SKM-1 treated with dmso at 0.1 percent for 144 hours (cell line): ENCODE results near the gene RIN1.
"Not testable (repeated sequence)": the region's sequence is repeated elsewhere in the genome, so short reads cannot be mapped to it uniquely, and the experiment has no call there.

Experiments used
- DNase-seq: peaks from one replicate; lab custom pipeline; 2025; ENCODE audit not compliant: unreplicated experiment; lab: John Stamatoyannopoulos, UW

The RIN1 gene

DNA sequence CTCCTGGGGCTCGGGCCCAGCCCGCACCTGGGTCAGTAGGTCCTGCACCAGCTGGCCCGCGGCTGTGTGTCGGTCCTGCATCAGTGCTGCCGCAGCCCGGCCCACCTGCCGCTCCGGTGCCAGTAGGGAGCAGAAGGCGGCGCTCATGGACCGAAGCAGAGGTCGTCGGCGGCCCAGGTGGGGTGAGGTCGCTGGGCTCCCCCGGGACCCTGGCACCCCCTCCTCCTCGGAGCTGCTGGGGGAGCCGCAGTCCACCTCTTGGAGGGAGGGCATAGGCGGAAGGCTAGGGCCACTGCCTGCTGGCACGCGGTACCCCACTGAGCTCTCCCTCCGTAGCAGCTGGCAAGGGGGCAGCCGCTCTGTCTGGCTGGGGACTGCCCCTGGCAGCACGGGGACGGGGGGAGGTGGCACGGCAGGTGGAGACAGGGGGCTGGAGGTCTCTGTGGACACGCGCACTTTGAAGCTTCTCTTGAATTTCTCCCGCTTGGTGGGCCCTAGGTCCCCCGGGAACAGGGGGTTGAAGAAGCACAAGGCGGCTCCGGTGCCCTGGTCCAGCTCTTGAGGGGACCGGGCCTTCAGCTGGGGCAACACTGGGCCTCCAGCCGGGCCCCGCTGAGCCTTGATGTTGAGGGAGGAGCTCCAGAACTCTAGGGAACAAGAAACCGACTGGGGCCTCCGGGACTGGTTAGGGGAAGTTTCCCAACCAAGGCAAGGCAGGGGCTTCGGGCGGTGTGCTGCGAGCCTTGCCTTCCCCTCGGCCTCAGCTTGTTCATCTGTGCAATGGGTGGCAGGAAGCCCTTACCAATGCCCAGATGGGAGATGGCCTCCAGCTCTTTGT lies 1.4 kb downstream of the RIN1 start:
- peak; percentile 62 for DNase-seq

DNA sequence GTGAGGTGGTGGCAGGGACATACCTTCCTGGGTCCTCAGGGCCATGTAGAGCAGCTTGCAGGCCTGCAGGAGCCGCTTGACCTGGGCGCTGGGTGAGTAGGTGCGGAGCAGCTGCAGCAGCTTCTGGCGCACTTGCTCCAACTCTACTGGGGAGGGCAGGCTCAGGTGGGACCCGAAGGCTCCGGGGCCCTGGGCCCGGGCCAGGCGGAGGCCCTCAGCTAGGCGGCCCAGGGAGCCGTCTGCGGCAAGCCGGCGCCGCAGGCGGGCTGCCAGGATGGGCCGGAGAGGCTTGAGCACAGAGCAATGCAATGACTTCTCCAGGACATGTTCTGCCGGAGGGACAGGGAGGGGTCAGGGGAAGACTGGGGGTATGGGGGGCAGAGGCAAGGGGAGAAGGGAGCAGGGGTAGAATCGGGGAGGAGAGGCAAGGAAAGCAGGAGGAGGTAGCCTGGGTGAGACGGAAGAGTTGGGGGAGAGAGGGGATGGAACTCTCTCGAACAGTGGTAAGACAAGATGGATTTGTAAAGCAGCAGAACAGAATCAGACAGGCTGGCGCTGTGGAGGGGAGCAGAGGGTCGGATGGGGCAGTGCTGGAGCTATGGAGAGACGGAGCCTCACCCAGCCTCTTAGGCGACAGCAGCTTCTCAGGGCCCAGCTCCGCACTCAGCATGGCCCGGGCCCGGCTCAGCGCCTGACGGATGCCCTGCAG lies 2.2 kb downstream of the RIN1 start:
- DNase-seq = no peak

DNA sequence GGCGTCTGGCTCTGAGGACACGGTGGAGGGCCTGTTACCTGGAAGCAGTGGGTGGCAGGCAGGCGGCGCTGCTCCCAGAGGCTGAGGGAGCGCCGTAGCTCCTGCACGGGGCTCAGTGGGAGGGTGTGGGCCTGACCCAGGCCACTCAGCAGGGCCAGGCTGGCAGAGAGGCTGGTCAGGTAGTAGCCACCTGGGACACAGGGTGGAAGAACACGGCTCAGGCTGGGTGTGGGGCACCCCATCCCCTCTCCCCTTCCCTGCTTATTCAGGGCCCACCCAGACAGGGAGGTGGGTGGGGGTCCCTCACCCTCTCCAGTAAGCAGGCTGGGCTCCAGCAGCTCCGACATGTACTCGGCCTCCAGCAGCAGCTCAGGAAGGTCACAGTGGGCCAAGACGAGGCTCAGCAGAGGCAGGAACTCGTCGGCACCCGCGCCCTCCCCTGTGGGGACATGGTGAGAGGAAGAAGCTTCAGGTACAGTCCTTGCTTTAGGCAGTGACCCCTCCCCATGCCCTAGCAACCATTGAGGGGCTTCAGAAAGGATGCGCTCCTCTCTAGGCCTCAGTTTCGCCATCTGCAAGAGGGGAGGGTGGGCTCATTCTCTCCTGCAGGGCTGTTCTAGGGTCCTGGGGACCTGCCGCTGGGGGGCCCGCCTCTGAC lies 2.9 kb downstream of the RIN1 start:
- no peak for DNase-seq

DNA sequence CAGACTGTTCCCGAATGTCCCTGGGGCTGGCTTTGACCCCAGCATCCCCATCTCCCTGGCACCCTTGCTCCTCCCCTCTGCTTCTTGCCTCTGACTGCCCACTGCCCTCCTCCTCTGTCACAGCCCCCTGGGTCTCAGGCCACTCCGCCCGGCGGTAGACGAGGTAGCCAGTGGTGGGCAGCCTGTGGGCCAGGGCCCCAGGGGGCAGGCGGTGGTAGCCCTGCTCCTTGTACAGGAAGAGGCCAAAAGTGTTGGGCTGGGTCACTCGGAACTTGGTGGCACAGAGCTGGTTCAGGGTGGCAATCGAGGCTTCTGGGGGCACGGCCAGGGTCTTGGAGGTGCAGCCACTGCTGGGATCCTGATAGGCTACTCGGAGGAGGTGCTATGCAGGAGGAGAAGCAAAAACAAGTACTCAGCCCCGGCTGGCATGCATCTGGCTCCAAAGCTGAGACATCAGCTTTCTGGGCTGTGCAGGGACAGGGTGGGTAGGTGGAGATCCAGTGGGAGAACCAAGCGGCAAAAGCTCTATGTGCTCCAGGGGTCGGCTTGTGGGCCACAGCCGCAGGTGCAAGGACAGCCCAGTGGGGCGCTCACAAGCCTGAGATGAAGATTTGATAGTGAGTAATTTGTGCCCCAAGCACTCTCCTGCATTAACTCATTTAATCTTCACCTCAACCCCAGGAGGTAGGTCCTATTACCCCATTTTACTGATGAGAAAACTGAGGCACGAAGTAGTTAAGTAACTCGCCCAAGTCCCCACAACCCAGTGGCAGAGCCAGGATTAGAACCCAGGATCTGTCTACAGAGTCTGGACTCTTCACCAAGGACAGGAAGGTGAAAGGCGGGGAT lies 3.6 kb downstream of the RIN1 start:
- no peak for DNase-seq

DNA sequence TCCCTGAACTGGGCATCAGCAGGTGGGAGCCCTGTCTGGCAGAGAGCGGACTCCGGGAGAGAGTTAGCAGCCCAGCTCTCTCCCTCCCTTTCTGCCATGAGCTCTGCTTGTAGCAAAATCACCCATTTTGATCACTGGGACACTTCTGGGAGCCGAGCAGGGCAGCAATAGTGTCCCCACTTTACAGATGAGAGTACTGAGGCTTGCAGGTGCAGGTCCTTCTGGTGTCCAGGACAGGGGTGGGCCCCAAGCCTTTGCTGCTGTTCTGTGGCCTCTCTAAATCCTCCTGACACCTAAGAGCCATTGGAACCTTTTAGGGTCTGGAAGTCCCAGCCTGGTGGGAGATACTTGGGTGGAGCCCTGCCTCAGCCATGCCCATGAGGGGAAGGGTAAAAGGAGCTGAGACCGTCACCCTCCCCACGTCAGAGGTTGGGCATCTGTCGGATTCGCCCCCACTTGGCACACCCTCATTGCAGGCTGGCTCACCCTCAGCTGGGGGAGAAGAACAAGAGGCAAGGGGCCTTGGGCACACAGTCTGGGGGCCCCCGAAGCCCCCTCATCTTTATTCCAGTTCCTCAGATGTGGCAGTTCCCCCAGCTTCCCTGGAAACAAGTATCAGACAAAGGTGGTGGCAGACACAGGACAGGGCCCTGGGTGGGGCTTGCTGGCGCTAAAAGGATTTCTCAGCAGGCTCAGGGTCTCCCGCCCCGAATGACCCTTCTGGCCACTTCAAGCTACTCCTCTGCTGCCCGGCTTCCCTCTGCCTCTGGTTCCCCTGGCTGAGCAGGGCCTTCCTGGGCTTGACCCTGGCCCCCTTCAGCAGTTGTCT lies 4.5 kb downstream of the RIN1 start:
- DNase-seq = no peak

DNA sequence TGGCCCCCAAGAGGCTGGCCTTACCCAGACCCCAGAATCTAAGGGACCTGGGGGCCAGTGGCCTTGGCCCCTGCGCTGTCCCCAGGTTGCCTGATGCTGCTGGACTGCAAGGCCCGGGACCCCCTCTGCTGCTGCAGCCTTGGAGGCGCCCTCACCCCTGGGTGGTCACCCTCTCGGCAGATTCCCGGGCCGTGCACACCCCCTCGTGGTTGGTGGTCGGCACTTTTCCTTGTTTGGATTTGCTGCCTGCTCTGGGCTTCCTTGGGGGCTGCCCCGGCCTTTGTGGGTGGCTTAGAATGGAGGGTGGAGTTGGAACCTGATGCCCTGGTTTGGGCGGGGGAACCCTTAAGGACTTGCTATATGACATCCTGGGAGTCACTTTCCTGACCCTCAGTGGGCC lies 5.3 kb downstream of the RIN1 start:
- DNase-seq = no peak

DNA sequence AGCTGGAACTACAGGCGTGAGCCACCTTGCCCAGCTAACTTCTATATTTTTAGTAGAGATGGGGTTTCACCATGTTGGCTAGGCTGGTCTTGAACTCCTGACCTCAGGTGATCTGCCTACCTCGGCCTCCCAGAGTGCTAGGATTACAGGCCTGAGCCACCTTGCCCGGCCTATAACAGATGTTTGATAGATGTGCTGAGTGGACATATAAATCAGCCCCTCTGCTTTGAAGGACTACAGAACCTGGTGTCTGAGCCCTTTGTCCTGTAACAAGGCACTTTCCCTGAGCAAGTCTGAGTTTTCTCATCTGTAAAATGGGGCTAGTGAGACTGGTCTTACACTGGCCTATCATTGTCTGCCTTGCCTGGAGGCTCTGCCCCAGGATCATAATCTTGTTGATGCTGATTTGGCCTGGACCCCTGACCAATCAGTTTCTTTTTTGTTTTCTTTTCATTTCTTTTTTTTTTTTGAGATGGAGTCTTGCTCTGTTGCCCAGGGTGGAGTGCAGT lies 7.0 kb downstream of the RIN1 start:
- DNase-seq = no peak

DNA sequence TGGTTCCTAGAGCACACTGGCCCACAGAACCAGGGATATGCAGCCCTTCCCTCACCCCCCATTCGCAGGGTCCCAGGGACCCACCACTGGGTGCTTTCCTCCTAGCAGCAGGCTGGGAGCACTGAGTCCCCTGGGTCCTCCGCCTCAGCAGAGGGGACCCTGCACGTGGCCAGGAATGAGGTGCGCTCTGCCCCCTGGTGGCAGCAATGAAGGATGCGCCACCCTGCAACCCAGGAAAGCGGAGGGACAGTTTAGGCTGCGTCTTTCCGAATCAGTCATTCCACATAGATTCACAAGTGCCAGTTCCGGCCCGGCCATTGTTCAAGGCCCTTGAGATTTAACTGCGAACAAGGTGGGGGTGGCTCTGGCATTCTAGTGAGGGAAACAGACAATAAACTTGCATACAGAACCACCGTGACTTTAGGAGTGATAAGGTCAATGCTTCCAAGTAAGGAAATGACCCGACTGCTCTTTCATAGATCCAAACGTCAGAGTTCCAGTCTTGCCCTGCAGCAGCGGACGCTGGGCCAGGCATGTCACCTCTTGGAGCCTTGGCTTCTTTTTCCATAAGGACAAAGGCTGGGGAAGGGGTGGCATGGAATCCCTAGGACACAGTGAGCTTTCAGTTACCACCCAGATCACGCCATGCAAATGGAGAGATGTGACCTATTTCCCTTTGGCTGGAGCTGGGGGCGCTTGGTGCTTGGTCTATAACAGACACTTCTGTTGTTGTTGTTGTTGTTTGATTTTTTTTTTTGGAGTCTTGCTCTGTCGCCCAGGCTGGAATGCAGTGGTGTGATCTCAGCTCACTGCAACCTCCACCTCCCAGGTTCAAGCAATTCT lies 7.7 kb downstream of the RIN1 start:
- peak; percentile 71 for DNase-seq

DNA sequence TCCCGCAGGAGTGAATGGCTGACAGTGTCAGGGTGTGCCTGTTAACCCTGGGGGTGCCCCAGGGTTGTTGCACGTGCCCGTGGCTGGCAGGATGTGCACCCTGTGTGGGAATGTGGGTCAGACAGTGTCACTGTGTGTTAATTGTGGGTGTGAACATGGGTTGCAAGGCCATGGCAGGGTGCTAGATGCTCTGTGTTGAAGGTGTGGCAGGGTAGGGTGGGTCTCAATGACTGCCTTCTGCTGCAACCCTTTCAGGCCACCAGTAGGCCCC lies 8.3 kb downstream of the RIN1 start:
- no peak for DNase-seq

DNA sequence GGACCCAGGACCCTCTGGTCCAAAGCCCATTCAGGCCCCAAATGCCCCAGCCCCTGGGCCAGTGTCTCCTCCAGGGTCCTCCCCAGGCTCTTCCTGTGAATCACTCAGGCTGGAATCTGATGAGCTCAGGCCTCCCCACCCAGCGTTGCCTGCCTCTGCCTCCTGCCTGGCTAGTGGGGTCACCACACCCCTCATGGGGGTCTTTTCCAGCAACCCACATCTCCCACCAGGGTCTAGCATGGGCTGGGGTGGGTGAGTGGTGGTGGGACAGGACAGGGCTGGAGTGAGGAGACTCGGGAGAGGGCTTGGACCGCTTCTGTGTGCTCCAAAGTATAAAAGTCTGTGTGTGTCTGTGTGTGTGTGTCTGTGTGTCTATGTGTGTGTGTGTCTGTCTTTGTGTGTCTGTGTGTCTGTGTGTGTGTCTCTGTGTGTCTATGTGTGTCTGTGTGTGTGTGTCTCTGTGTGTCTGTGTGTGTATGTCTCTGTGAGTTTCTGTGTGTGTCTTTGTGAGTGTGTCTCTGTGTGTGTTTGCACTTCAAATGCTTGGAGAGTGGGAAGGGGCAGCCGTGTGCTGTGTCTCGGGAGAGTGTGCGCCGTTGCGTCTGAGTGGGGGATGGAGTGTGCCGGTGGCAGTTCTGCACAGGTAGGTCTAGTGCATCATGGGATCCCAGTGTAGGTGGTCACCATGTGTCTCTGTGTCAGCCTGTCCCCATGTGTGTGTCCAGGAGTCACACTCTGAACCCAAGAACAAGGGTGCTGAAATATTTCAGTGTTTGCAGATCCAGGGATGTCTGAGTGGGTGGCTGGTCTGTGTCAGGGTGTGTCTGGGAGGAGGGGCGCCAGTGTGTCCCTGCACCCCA lies 8.8 kb downstream of the RIN1 start:
- DNase-seq = no peak

DNA sequence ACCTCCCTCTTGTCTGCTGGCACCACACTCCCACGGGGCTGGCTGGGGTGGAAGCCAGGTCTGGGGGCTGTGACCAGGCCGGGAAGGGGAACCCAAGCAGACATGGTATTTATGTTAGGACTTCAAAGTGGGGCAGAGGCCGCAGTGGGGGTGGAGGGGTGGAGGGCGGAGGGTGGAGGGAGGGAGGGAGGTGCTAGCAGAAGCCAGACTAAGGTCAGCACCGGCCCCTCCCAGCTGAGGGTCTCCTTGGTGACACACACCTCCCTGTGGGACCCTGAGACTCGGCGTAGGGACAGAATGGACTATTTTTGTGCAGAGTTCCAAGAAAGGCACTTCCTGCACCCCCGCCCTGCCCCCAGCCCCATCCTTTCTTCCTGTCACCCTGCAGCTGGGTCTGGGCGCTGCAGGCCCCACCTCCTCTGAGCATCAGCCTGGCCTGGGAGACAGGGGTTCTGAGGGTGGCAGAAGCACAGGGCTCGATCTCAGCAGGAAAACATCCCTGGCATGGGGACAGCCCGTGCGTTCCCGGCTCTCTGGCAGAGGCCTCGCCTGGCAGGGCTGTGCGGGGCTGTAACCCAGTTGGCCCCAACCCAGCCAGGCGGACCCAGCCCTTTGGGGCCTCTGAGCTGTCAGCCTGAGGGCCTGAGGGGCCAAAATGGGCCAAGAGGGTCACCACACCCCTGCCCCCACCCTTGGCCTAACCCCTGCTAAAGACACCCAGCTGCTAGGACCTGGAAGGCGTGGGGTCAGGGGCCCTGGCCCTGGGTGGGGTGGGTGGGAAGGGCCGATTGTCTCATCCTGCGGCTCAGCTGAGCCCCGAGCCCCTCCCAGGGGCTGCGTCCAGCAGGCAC lies 9.7 kb downstream of the RIN1 start:
- no peak for DNase-seq

DNA sequence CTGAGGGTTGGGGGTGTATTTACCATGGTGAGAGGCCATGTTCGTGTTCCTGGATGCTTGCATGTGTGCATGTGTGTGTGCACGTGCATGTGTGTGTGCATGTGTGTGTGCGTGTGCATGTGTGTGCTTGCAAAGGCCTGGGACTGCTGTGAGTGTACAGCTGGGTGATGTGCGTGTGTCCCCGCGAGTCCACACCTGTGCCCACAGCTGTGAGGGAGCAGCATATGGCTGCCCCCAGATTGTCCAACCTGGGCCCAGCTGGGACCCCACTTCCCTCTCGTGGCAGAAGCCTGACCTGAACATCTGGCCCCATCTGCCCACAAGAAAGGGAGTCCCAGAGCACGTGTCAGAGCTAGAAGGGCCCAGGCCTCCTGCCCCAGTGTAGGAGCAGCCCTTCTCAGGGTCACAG lies 11.0 kb downstream of the RIN1 start:
- no peak for DNase-seq

DNA sequence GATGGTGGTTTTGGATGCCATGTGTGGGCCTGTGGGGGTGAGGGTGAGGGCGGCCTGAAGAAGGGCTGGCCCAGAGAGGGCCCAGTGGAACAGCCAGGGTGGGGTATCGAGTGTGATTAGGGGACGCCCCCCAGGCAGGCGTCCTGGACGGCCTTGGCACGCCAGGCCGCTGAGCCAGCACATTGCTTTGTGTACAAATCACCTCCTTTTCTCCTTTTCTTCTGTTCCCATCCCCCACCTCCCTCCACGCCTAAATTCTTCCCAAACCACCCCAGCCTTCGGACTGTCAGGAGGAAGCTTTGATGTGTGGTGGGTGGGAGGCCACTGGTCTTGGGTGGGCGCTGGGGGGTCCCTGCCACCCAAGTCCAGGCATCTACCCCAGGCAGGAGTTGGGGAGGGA lies 11.6 kb downstream of the RIN1 start:
- DNase-seq = no peak

DNA sequence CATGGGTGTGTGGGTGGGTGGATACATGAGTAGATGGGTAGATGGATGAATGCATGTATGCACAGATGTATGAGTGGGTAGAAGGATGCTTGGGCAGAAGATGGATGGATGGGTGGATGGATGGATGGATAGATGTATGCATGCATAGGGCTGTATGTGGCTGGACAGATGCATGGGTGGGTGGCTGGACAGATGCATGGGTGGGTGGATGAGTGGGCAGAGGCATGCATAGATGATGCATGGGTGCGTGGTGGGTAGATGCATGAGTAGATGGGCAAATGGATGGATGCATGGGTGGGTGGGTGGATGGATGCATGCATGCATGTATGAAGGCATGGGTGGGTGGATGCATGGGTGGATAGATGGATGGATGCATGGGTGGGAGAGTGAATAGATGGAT lies 12.6 kb downstream of the RIN1 start:
- DNase-seq = no peak

DNA sequence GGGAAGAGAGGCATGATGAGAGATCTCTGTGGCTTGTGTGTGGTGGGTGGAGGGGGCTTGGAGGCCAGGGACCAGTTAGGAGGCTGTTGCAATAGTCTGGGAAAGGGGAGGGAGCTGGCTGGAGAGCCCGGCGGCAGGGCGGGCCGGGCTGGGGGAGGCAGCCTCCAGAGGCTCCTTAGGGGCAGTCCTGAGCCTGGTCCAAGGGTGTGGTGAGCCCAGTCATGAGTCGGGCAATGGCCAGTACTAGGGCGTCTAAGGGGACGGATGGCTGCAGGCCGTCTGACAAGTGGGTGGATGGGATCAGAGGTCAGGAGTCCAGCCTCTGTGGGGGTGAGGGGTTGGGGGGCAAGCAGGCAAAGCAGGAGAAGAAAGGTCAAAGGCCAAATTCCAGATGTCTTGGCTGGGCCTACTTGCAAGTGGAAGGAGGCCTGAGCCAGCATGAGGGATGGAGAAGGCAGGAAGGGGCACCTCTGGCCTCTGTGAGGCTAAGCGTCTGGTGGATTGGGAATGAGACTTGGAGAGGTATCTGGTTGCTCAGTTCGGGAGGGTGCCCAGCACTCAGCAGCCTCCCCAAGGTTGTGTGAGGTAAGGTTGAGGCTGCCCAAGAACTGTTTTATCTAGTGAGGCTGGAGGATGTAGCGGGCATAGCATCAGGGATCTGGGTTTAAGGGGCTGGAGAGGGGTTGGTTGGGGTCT lies 13.4 kb downstream of the RIN1 start:
- no peak for DNase-seq

DNA sequence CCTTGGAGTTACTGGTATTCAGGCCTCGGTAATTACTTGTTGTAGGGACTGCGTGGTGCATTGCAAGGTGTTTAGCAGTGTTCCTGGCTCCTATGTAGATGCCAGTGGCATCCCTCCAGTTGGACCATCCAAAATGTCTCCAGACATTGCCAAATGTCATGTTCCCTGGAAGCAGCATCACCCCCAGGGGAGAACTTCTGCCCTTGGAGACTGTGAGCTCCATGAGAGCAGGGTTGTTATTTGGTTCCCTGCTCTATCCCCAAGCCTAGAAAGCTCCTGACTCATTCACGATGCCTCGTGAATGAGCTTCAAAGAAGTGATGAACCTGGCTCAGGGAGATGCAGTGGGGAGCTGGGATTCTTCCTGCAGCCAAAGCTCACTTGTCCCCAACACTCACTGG lies 14.6 kb downstream of the RIN1 start:
- DNase-seq = no peak

DNA sequence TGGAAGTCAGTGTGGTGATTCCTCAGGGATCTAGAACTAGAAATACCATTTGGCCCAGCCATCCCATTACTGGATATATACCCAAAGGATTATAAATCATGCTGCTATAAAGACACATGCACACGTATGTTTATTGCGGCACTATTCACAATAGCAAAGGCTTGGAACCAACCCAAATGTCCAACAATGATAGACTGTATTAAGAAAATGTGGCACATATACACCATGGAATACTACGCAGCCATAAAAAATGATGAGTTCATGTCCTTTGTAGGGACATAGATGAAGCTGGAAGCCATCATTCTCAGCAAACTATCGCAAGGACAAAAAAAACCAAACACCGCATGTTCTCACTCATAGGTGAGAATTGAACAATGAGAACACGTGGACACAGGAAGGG lies 15.5 kb downstream of the RIN1 start:
- DNase-seq = not testable (repeated sequence)
